Liver (tissue), 9 donors: ENCODE results near the gene HS3ST6. TPM values are rescaled to one million over a fixed set of nuclear protein-coding genes. Genes with fewer than 3 reads are reported as not detected.

Source experiments
- DNase-seq: peaks from one replicate; pipeline ENCODE4 v3.0.0-alpha.2; 2017; ENCODE audit warnings: low spot score
- H3K27ac ChIP-seq, 2 donors: one replicate each; pipeline ENCODE4 v1.7.0; 2013; ENCODE audit warnings: inconsistent platforms in 2 of 2, low read length in 2 of 2, control low read depth in 1 of 2, low read depth in 1 of 2, mild to moderate bottlenecking in 1 of 2
- H3K27me3 ChIP-seq, 4 donors: one replicate each; pipeline versions ENCODE4 v1.6.1 to v1.7.0; 2013; ENCODE audit warnings: low read length in 3 of 4, inconsistent platforms in 1 of 4, mild to moderate bottlenecking in 1 of 4, moderate library complexity in 1 of 4; ENCODE audit not compliant: control insufficient read depth in 4 of 4, insufficient read depth in 4 of 4
- H3K36me3 ChIP-seq, 4 donors: one replicate each; pipeline versions ENCODE4 v1.6.1 to v1.7.0; 2013; ENCODE audit warnings: low read length in 3 of 4, mild to moderate bottlenecking in 3 of 4, low read depth in 1 of 4, moderate library complexity in 1 of 4; ENCODE audit not compliant: control insufficient read depth in 4 of 4, insufficient read depth in 3 of 4
- H3K4me1 ChIP-seq, 4 donors: one replicate each; pipeline versions ENCODE4 v1.6.1 to v1.7.0; 2013; ENCODE audit warnings: low read length in 3 of 4, mild to moderate bottlenecking in 3 of 4, moderate library complexity in 1 of 4; ENCODE audit not compliant: control insufficient read depth in 4 of 4, insufficient read depth in 4 of 4
- H3K4me3 ChIP-seq, 3 donors: one replicate each; pipeline versions ENCODE4 v1.6.1 to v1.7.0; 2013; ENCODE audit warnings: low read length in 3 of 3, control low read depth in 1 of 3, low read depth in 1 of 3, mild to moderate bottlenecking in 1 of 3
- H3K9ac ChIP-seq, 2 donors: one replicate each; pipeline ENCODE4 v1.7.0; 2013; ENCODE audit warnings: low read length in 2 of 2, mild to moderate bottlenecking in 2 of 2, moderate library complexity in 2 of 2, control low read depth in 1 of 2, low read depth in 1 of 2
- H3K9me3 ChIP-seq, 4 donors: one replicate each; pipeline versions ENCODE4 v1.6.1 to v1.7.0; 2013; ENCODE audit warnings: low read length in 3 of 4; ENCODE audit not compliant: control insufficient read depth in 4 of 4
- CTCF ChIP-seq: fragments of 150-350 bp; IDR thresholded peaks from 2 replicates; pipeline ENCODE4 v1.5.1; 2017; ENCODE audit warnings: improper control_type of control experiment, low read depth, low read length; ENCODE audit not compliant: missing input control
- EGR1 ChIP-seq, 2 donors: IDR thresholded peaks; 2 replicates each; pipeline ENCODE4 v1.6.1; 2016 to 2018; ENCODE audit warnings: antibody characterized with exemption in 2 of 2, low read depth in 2 of 2
- FOXA1 ChIP-seq: IDR thresholded peaks from 2 replicates; pipeline ENCODE4 v1.6.1; 2016; ENCODE audit warnings: antibody characterized with exemption
- FOXA2 ChIP-seq: IDR thresholded peaks from 2 replicates; pipeline ENCODE4 v1.6.1; 2016; ENCODE audit warnings: antibody characterized with exemption
- GABPA ChIP-seq, 2 donors: IDR thresholded peaks in 1 of 2; conservative IDR thresholded peaks in 1 of 2; 2 replicates each; pipeline ENCODE4 v1.6.1; 2016; ENCODE audit warnings: antibody characterized with exemption in 2 of 2, mild to moderate bottlenecking in 1 of 2, moderate library complexity in 1 of 2
- HNF4A ChIP-seq, 2 donors: conservative IDR thresholded peaks; 2 replicates each; pipeline ENCODE4 v1.6.1; 2016; ENCODE audit warnings: antibody characterized with exemption in 2 of 2, mild to moderate bottlenecking in 2 of 2
- JUND ChIP-seq, 2 donors: IDR thresholded peaks; 2 replicates each; pipeline ENCODE4 v1.6.1; 2016; ENCODE audit warnings: antibody characterized with exemption in 2 of 2
- NR2F2 ChIP-seq: IDR thresholded peaks from 2 replicates; pipeline ENCODE4 v1.6.1; 2016; ENCODE audit warnings: antibody characterized with exemption
- RAD21 ChIP-seq, 2 donors: IDR thresholded peaks; 2 replicates each; pipeline ENCODE4 v1.6.1; 2016; ENCODE audit warnings: antibody characterized with exemption in 2 of 2, mild to moderate bottlenecking in 2 of 2
- REST ChIP-seq: IDR thresholded peaks from 2 replicates; pipeline ENCODE4 v1.6.1; 2016; ENCODE audit warnings: antibody characterized with exemption, mild to moderate bottlenecking
- RXRA ChIP-seq, 2 donors: IDR thresholded peaks; 2 replicates each; pipeline ENCODE4 v1.6.1; 2017 to 2018; ENCODE audit warnings: antibody characterized with exemption in 2 of 2, mild to moderate bottlenecking in 1 of 2
- SP1 ChIP-seq: IDR thresholded peaks from 2 replicates; pipeline ENCODE4 v1.6.1; 2018; ENCODE audit warnings: antibody characterized with exemption, mild to moderate bottlenecking
- TAF1 ChIP-seq: conservative IDR thresholded peaks from 2 replicates; pipeline ENCODE4 v1.6.1; 2016; ENCODE audit warnings: antibody characterized with exemption, mild to moderate bottlenecking
- YY1 ChIP-seq: IDR thresholded peaks from 2 replicates; pipeline ENCODE4 v1.6.1; 2016; ENCODE audit warnings: antibody characterized with exemption, mild to moderate bottlenecking
- WGBS: extraction: QIAGEN DNeasy Blood & Tissue Kit; methylation state at CpG from one replicate; pipeline ENCODE4 v1.1.7; 2013; 5-methylcytosine and 5-hydroxymethylcytosine counted together
- polyA plus RNA-seq, 2 donors: library from polyadenylated mRNA; stranded (reverse) in 1 of 2; unstranded in 1 of 2; fragments of 200-250 nt in 1 of 2; fragments of >200 nt in 1 of 2; fragmentation: Nextera tagmentation in 1 of 2; extraction: Ambion mirVana in 1 of 2; gene quantifications; one replicate each; pipeline versions ENCODE4 v1.2.1 to v1.2.3, GENCODE V29; 2013 to 2015
- total RNA-seq, 2 donors: library from RNA; depleted of rRNA; stranded (reverse); fragments of >200 nt; gene quantifications; one replicate each; pipeline ENCODE4 v1.2.3, GENCODE V29; 2014
- TF ChIP-seq, protein P1 (sequence below): IDR thresholded peaks from 2 replicates; pipeline ENCODE4 v1.6.1; 2016; ENCODE audit warnings: antibody characterized with exemption
- TF ChIP-seq, protein P2 (sequence below): IDR thresholded peaks from 2 replicates; pipeline ENCODE4 v1.6.1; 2016; ENCODE audit warnings: antibody characterized with exemption
- donor health status: healthy.
- donor health status: healthy.
- donor health status: healthy.
- donor health status: healthy.
- donor health status: healthy.

The HS3ST6 gene
- total and polyA plus RNA-seq, 4 donors, result not detected

- TF ChIP-seq, protein P1, sequence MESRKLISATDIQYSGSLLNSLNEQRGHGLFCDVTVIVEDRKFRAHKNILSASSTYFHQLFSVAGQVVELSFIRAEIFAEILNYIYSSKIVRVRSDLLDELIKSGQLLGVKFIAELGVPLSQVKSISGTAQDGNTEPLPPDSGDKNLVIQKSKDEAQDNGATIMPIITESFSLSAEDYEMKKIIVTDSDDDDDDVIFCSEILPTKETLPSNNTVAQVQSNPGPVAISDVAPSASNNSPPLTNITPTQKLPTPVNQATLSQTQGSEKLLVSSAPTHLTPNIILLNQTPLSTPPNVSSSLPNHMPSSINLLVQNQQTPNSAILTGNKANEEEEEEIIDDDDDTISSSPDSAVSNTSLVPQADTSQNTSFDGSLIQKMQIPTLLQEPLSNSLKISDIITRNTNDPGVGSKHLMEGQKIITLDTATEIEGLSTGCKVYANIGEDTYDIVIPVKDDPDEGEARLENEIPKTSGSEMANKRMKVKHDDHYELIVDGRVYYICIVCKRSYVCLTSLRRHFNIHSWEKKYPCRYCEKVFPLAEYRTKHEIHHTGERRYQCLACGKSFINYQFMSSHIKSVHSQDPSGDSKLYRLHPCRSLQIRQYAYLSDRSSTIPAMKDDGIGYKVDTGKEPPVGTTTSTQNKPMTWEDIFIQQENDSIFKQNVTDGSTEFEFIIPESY, result no peak
- TF ChIP-seq CTCF (no peak), SP1 (no peak), TAF1 (no peak)
- WGBS, result 70% methylated on average over 2 of the region's 2 CpGs
- H3K9me3 ChIP-seq, result no peaks in the 10 kb centered on the region
- no peak for DNase-seq
- no peak overlapping the region for H3K4me3 ChIP-seq
- H3K27me3 ChIP-seq, result no peaks in the 10 kb centered on the region
- H3K36me3 ChIP-seq, result no peaks in the 10 kb centered on the region
- peaks cover 2 to 26% (median 18%) of the 10 kb centered on the region in 4 donors for H3K4me1 ChIP-seq
- no peak overlapping the region for H3K27ac ChIP-seq
- H3K9ac ChIP-seq, result no peak overlapping the region
Observed at GRCh38 chr16:1879477-1879876, 38.7 kb downstream of the HS3ST6 start.

DNA sequence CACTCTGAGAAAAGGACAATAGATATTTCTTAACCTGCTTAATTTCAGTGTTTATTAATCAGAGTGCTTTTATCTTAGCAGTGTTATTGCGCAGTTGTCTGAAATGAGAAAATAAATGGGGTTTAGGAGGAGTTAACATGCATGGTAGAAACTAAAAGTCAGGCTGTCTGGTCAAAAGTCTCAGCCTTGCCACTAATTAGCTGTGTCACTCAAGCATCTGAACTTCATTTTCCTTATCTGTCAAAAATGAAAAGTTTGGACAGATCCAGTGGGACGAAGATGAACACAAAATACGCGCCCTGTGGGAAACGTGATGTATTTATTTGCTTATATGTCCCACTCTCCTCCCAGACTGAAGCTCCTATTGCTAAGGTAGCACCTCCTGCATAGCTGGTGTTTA is 40.0 kb downstream of the HS3ST6 start:
- no peaks in the 10 kb centered on the region for H3K36me3 ChIP-seq
- no peak overlapping the region for H3K4me3 ChIP-seq
- H3K27ac ChIP-seq, result no peak overlapping the region
- no peaks in the 10 kb centered on the region for H3K27me3 ChIP-seq
- no peak for DNase-seq
- no peak overlapping the region for H3K9ac ChIP-seq
- no peaks in the 10 kb centered on the region for H3K9me3 ChIP-seq
- TF ChIP-seq TAF1 (no peak), RXRA (IDR thresholded peaks at IDR 0.05) (no peak), SP1 (no peak), NR2F2 (no peak), HNF4A (conservative IDR thresholded peaks at IDR 0.05) (no peak), YY1 (no peak), RAD21 (IDR thresholded peaks at IDR 0.05) (no peak)
- H3K4me1 ChIP-seq, result peaks cover 5 to 24% (median 18%) of the 10 kb centered on the region in 4 donors
- WGBS, result 80% methylated on average over 5 of the region's 5 CpGs

DNA sequence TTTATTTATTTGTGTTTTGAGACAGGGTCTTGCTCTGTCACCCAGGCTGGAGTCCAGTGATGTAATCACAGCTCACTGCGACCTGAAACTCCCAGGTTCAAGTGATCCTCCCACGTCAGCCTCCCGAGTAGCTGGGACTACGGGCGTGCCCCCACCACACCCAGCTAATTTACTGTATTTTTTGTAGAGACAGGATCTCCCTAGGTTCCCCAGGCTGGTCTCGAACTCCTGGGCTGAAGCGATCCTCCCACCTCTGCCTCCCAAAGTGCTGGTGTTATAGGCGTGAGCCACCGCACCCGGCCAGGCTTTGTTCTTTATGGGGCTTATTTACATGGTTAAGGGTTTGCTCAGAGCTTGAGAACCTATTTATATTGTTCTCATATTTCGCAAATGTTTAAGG is 40.4 kb downstream of the HS3ST6 start:
- H3K27me3 ChIP-seq, result no peaks in the 10 kb centered on the region
- 55% methylated on average over 11 of the region's 11 CpGs for WGBS
- TF ChIP-seq FOXA2 (no peak), HNF4A (conservative IDR thresholded peaks at IDR 0.05) (no peak), RAD21 (IDR thresholded peaks at IDR 0.05) (no peak), SP1 (no peak), GABPA (IDR thresholded peaks at IDR 0.05 in 1 of 2, conservative IDR thresholded peaks at IDR 0.05 in 1 of 2) (no peak), JUND (IDR thresholded peaks at IDR 0.05) (no peak), CTCF (no peak), NR2F2 (no peak), FOXA1 (no peak), YY1 (no peak), EGR1 (IDR thresholded peaks at IDR 0.05; ENCODE audit: low read depth in 2 of 2) (no peak), REST (no peak)
- TF ChIP-seq, protein P2, sequence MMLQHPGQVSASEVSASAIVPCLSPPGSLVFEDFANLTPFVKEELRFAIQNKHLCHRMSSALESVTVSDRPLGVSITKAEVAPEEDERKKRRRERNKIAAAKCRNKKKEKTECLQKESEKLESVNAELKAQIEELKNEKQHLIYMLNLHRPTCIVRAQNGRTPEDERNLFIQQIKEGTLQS, result no peak
- TF ChIP-seq, protein P1, result no peak

More for the DNA sequence above, 40.4 kb downstream of the HS3ST6 start:
- Histone ChIP-seq H3K36me3 (no peaks in the 10 kb centered on the region), H3K9ac (no peak overlapping the region), H3K27ac (no peak overlapping the region), H3K4me1 (peaks cover 5 to 24% (median 18%) of the 10 kb centered on the region in 4 donors), H3K4me3 (no peak overlapping the region), H3K9me3 (no peaks in the 10 kb centered on the region)
- DNase-seq, result no peak
